Central memory CD8-positive, alpha-beta T cell (primary cell): Measurements from ENCODE around the gene HORMAD2.
"Not testable (repeated sequence)": the region's sequence is repeated elsewhere in the genome, so short reads cannot be mapped to it uniquely, and the experiment has no call there.

Experiments
- ATAC-seq: fragments of 150-1000 bp; cut with Tn5 transposase; replicated peaks from 2 replicates; pipeline ENCODE4 v1.10.0; 2022; ENCODE audit warnings: mild to moderate bottlenecking, moderate FRiP score, moderate number of reproducible peaks; ENCODE audit not compliant: poor library complexity, severe bottlenecking; ENCODE audit errors: extremely low read depth
- DNase-seq, 2 donors: peaks; one replicate each; pipeline ENCODE4 v3.0.0; 2021; ENCODE audit warnings: low spot score in 2 of 2
- H3K27ac Mint-ChIP-seq: one replicate; pipeline ENCODE4 v1.8.0; 2022; ENCODE audit warnings: low read depth, mild to moderate bottlenecking, moderate library complexity, mixed read lengths
- H3K27me3 Mint-ChIP-seq: one replicate; pipeline ENCODE4 v1.8.0; 2022; ENCODE audit warnings: mixed read lengths
- H3K36me3 Mint-ChIP-seq: one replicate; pipeline ENCODE4 v1.8.0; 2022; ENCODE audit warnings: mild to moderate bottlenecking, moderate library complexity, mixed read lengths; ENCODE audit not compliant: insufficient read depth
- H3K4me1 Mint-ChIP-seq: one replicate; pipeline ENCODE4 v1.8.0; 2022; ENCODE audit warnings: mixed read lengths
- H3K4me3 Mint-ChIP-seq: one replicate; pipeline ENCODE4 v1.8.0; 2022; ENCODE audit warnings: mild to moderate bottlenecking, moderate library complexity, mixed read lengths
- H3K9me3 Mint-ChIP-seq: one replicate; pipeline ENCODE4 v1.8.0; 2022; ENCODE audit warnings: mixed read lengths

Gene HORMAD2

GRCh38 chr22:30089655-30089974 is 9.4 kb downstream of the HORMAD2 start:
- Mint-ChIP-seq H3K4me3 (no peak overlapping the region), H3K36me3 (peaks cover 1% of the 10 kb centered on the region), H3K27ac (no peak overlapping the region), H3K4me1 (peaks cover 6% of the 10 kb centered on the region), H3K9me3 (no peaks in the 10 kb centered on the region), H3K27me3 (peaks cover 17% of the 10 kb centered on the region)
- no peak for DNase-seq
- no peak for ATAC-seq

GRCh38 chr22:30092686-30093085 is 12.4 kb downstream of the HORMAD2 start:
- ATAC-seq: no peak
- Mint-ChIP-seq H3K9me3 (no peaks in the 10 kb centered on the region), H3K36me3 (no peaks in the 10 kb centered on the region), H3K27ac (no peak overlapping the region), H3K27me3 (peaks cover 30% of the 10 kb centered on the region), H3K4me3 (no peak overlapping the region), H3K4me1 (no peaks in the 10 kb centered on the region)
- no peak for DNase-seq

GRCh38 chr22:30094804-30095203 is 14.5 kb downstream of the HORMAD2 start:
- H3K27ac Mint-ChIP-seq: no peak overlapping the region
- H3K27me3 Mint-ChIP-seq: peaks cover 30% of the 10 kb centered on the region
- ATAC-seq (no peak), DNase-seq (no peak)
- H3K9me3 Mint-ChIP-seq: no peaks in the 10 kb centered on the region
- H3K36me3 Mint-ChIP-seq: no peaks in the 10 kb centered on the region
- H3K4me3 Mint-ChIP-seq: no peak overlapping the region
- H3K4me1 Mint-ChIP-seq: no peaks in the 10 kb centered on the region

- Mint-ChIP-seq H3K9me3 (no peaks in the 10 kb centered on the region), H3K27me3 (peaks cover 24% of the 10 kb centered on the region), H3K4me1 (peaks cover 8% of the 10 kb centered on the region), H3K27ac (no peak overlapping the region), H3K36me3 (no peaks in the 10 kb centered on the region), H3K4me3 (no peak overlapping the region)
- DNase-seq (no peak), ATAC-seq (no peak)
Measured at GRCh38 chr22:30097861-30098260, 17.6 kb downstream of the HORMAD2 start.

GRCh38 chr22:30100770-30101169 is 20.5 kb downstream of the HORMAD2 start:
- not testable (repeated sequence) for H3K4me3 Mint-ChIP-seq, H3K4me1 Mint-ChIP-seq, H3K36me3 Mint-ChIP-seq, H3K9me3 Mint-ChIP-seq, DNase-seq, ATAC-seq, H3K27ac Mint-ChIP-seq, H3K27me3 Mint-ChIP-seq

GRCh38 chr22:30104501-30105156 is 24.4 kb downstream of the HORMAD2 start:
- H3K4me3 Mint-ChIP-seq: no peak overlapping the region
- H3K4me1 Mint-ChIP-seq: peaks cover 8% of the 10 kb centered on the region
- H3K9me3 Mint-ChIP-seq: no peaks in the 10 kb centered on the region
- H3K27ac Mint-ChIP-seq: no peak overlapping the region
- no peak for ATAC-seq
- peaks cover 3% of the 10 kb centered on the region for H3K36me3 Mint-ChIP-seq
- DNase-seq: no peak
- H3K27me3 Mint-ChIP-seq: peaks cover 9% of the 10 kb centered on the region

- Mint-ChIP-seq H3K4me3 (no peak overlapping the region), H3K9me3 (no peaks in the 10 kb centered on the region), H3K27me3 (peaks cover 9% of the 10 kb centered on the region), H3K36me3 (peaks cover 3% of the 10 kb centered on the region), H3K27ac (no peak overlapping the region), H3K4me1 (peaks cover 5% of the 10 kb centered on the region)
- DNase-seq: no peak
- ATAC-seq: no peak
Measured at GRCh38 chr22:30105483-30105882, 25.2 kb downstream of the HORMAD2 start.

GRCh38 chr22:30113494-30113893 is 33.2 kb downstream of the HORMAD2 start:
- Mint-ChIP-seq H3K27ac (no peak overlapping the region), H3K4me1 (no peaks in the 10 kb centered on the region)

GRCh38 chr22:30114361-30114760 is 34.1 kb downstream of the HORMAD2 start:
- DNase-seq (no peak), ATAC-seq (no peak)
- Mint-ChIP-seq H3K27ac (no peak overlapping the region), H3K27me3 (no peaks in the 10 kb centered on the region), H3K9me3 (no peaks in the 10 kb centered on the region), H3K4me3 (no peak overlapping the region), H3K36me3 (no peaks in the 10 kb centered on the region), H3K4me1 (no peaks in the 10 kb centered on the region)

More at GRCh38 chr22:30113494-30113893, 33.2 kb downstream of the HORMAD2 start:
- Mint-ChIP-seq H3K4me3 (no peak overlapping the region), H3K36me3 (peaks cover 2% of the 10 kb centered on the region), H3K27me3 (peaks cover 4% of the 10 kb centered on the region), H3K9me3 (no peaks in the 10 kb centered on the region)
- DNase-seq (no peak), ATAC-seq (no peak)

- Mint-ChIP-seq H3K27ac (no peak overlapping the region), H3K9me3 (no peaks in the 10 kb centered on the region), H3K36me3 (no peaks in the 10 kb centered on the region), H3K27me3 (no peaks in the 10 kb centered on the region), H3K4me1 (no peaks in the 10 kb centered on the region), H3K4me3 (no peak overlapping the region)
- ATAC-seq (no peak), DNase-seq (no peak)
Measured at GRCh38 chr22:30115705-30116104, 35.4 kb downstream of the HORMAD2 start.

GRCh38 chr22:30116362-30117117 is 36.3 kb downstream of the HORMAD2 start:
- H3K27ac Mint-ChIP-seq: no peak overlapping the region
- no peaks in the 10 kb centered on the region for H3K4me1 Mint-ChIP-seq
- no peak for ATAC-seq
- H3K36me3 Mint-ChIP-seq: no peaks in the 10 kb centered on the region
- no peaks in the 10 kb centered on the region for H3K9me3 Mint-ChIP-seq
- DNase-seq: no peak
- no peak overlapping the region for H3K4me3 Mint-ChIP-seq
- H3K27me3 Mint-ChIP-seq: no peaks in the 10 kb centered on the region

GRCh38 chr22:30117256-30117655 is 37.0 kb downstream of the HORMAD2 start:
- DNase-seq (no peak), ATAC-seq (no peak)
- Mint-ChIP-seq H3K27ac (no peak overlapping the region), H3K27me3 (no peaks in the 10 kb centered on the region), H3K4me1 (no peaks in the 10 kb centered on the region), H3K9me3 (no peaks in the 10 kb centered on the region), H3K4me3 (no peak overlapping the region), H3K36me3 (no peaks in the 10 kb centered on the region)

- Mint-ChIP-seq H3K4me3 (no peak overlapping the region), H3K9me3 (no peaks in the 10 kb centered on the region), H3K36me3 (no peaks in the 10 kb centered on the region), H3K27me3 (no peaks in the 10 kb centered on the region), H3K4me1 (no peaks in the 10 kb centered on the region), H3K27ac (no peak overlapping the region)
- DNase-seq: no peak
- no peak for ATAC-seq
Measured at GRCh38 chr22:30118291-30118690, 38.0 kb downstream of the HORMAD2 start.
